ENCODE results near the gene ABL2.
"Not testable (repeated sequence)": the region's sequence is repeated elsewhere in the genome, so short reads cannot be mapped to it uniquely, and the experiment has no call there.

ABL2 gene

DNA sequence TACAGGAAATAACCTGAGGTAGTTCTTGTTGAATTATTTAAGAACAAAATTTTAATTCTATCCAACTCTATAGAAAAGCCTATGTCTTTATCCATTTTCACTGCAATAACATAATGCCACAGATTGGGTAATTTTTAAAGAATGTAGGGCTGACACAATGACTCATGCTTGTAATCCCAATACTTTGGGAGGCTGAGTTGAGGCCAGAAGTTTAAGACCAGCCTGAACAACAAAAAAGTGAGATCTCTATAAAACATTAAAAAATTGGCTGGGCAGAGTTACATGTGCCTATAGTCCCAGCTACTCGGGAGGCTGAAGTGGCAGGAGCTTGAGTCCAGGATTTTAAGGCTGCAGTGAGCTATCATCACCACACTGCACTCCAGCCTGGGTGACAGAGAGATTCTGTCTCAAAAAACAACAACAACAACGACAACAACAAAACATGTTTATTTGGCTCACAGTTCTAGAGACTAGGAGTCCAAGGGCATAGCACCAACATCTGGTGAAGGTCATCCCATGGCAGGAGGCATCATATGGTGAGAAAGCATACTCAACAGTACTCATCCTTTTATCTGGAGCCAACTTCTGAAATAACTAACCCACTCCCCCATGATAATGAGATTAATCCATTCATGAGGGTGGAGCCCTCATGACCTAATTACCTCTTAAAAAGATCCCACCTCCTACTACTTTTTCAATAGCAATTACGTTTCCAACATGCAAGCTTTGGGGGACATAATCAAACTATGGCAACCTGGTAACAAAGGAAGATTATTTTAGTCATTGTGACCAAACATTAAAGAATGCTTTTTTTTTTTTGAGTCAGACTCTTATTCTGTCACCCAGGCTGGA, 59.6 kb downstream of the ABL2 start:
- DNase-seq (ENCODE audit: low read depth): no peak

DNA sequence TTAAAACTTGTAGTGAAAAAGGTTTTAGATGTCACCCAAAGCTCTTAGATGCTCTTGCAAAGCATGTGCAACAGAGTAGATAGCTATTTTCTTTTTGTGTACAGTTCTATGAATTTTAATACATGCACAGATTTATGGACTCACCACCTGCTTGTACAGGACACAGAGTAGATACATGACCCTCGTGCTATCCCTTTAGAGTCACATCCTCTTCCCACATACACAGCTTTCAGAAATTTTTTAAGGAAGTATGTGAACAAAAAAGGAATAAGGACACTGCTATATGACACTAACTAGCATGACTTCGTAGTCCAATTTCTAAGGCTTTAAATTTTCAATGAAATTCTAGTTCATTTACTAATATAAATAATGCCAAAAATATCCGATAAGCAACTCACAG, 60.9 kb downstream of the ABL2 start:
- DNase-seq (ENCODE audit: low read depth): no peak

DNA sequence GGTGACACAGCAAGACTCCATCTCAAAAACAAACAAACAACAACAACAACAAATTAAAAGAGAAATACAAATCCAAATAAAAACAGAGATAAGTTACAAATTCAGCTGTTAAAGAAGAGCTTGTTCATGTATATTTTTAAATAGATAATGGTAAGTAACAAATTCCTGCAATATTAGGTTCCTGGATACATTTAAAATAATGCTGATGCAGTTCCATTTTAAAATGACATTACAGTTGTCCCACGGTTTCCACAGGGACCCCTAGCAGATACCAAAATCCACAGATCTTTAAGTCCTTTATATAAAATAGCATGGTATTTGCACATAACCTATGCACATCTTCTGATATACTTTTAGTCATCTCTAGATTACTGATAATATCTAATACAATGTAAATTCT, 61.5 kb downstream of the ABL2 start:
- DNase-seq (ENCODE audit: low read depth): no peak

DNA sequence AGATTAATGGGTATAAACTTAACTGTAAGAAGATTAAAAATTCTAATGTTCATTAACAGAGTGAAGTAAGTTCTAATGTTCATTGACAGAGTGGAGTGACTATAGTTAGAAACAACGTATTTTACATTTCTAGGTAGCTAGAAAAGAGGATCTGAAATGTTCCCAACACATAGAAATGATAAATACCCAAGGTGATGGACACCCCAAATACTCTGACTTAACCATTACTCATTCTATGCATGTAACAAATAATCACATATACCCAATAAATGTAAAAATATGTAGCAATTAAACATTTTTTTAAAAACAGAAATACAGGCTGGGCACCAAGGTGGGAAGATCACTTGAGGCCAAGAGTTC, 62.1 kb downstream of the ABL2 start:
- no peak for DNase-seq (ENCODE audit: low read depth)

DNA sequence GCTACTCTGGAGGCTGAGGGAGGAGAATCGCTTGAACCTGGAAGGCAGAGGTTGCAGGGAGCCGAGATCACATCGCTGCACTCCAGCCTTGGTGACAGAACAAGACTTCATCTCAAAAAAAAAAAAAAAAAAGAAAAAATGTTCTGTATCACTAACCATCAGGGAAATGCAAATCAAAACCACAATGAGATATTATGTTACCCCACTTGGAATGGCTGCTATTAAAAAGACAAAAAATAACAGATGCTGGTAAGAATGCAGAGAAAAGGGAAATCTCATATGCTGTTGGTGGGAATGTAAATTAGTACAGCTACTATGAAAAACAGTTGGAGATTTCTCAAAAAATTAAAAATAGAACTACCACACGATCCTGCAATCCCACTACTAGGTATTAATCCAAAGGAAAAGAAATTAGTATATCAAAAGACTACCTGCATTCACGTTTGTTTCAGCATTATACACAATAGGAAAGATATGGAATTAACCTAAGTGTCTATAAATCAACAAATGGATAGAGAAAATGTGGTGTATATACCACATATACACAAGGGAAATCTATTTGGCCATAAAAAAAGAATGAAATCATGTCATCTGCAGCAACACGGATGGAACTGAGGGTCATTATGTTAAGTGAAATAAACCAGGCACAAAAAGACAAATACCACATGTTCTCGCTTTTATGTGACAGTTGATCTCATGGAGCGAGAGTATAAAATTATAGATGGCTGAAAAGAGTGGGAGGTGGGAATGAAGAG, 62.6 kb downstream of the ABL2 start:
- DNase-seq (ENCODE audit: low read depth): no peak

DNA sequence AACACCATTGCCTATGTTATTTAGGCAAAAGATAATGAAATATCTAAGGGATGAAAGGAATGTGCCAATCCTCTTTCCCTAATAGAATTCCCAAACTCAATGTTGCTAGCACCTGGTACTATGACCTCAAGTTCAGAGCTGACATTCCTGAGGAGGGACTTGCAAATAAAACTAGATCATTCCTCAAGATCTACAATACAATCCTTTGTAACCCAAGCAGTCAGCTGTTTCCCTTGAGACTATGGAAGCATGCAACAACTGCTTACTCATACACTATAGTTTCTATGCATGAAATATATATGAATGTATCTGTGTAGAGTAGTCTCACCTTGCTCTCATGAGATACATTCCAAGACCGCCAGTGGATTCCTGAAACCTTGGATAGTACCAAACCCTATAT, 65.0 kb downstream of the ABL2 start:
- no peak for DNase-seq (ENCODE audit: low read depth)

DNA sequence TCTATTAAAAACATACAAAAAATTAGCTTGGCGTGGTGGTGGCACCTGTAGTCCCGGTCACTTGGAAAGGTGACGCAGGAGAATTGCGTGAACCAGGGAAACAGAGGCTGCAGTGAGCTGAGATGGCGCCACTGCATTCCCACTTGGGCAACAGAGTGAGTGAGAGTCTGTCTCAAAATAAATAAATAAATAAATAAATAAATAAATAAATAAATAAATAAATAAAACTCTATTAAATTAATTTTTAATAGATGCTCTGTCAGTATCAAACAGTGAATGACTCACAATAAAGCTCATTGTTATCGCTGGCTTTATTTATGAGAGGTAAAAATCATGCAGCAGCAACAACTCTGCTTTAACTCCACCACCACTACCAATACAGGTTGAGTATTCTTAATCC, 72.8 kb downstream of the ABL2 start:
- no peak for DNase-seq (ENCODE audit: low read depth)

DNA sequence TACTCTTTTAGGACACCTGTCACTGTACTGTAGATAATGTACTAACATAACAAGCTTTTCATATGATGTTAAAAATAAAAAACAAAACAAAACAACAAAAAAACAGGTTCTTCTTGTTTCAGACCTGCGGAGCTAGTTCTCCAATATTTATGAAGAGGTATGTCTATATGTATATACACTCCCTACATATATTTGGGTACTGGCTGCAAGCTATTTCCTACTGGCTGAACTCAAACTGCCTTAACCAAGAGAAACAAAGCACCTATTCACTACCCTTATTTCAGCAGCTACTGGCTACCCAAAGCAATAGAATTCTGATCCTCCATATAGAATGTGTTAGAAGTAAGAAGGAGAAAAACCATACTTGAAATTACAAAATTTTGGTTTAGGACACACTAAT, 73.5 kb downstream of the ABL2 start:
- DNase-seq (ENCODE audit: low read depth): no peak

DNA sequence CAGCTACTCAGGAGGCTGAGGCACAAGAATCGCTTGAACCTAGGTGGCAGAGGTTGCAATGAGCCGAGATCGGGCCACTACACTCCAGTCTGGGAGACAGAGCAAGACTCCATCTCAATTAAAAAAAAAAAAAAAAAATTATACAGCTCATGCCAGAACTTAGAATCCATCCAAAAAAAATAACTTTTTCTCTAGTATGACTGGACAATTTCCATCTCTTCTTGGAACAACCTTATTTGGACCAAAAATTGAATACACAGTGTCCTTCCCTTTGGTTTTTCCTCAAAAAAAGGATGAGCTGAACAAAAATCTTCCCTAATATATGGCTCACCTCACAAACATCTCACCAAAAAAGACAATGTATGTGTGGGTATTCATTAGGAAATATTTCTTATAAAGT, 73.9 kb downstream of the ABL2 start:
- no peak for DNase-seq (ENCODE audit: low read depth)

DNA sequence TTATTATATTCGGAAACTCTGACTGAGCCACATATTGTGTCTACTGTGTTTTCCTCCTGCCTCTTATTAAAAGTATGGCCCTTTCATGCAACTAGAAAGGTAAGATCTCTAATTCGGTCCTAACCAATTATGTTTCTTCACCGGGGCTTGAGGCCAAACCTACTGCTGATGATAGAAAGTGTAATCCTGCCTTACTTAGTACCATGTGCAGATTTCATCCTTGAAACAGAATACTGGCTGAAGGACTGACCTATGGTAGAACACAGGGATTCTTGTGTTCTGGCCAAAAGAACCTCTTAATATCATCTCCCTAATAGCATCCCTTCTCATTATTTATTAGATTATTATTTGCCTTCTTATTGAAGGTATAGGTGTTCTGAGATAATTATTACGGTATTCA, 75.0 kb downstream of the ABL2 start:
- no peak for DNase-seq (ENCODE audit: low read depth)

DNA sequence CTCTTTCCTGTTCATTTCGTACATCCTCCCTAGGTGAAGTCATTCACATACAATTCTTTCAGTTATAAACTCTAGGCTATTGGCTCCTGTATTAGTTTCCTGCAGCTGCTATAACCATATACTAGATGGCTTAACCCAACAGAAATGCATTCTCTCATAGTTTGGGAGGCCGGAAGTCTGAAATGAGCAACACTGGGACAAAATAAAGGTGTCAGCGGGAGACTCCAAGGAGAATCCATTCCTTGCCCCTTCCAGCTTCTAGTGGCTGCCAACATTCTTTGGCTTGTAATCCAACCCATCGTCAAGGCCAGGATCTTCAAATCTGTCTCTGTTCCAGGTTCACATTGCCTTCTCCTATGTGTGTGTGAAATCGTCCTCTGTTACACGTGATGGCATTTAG, 76.3 kb downstream of the ABL2 start:
- no peak for DNase-seq (ENCODE audit: low read depth)

DNA sequence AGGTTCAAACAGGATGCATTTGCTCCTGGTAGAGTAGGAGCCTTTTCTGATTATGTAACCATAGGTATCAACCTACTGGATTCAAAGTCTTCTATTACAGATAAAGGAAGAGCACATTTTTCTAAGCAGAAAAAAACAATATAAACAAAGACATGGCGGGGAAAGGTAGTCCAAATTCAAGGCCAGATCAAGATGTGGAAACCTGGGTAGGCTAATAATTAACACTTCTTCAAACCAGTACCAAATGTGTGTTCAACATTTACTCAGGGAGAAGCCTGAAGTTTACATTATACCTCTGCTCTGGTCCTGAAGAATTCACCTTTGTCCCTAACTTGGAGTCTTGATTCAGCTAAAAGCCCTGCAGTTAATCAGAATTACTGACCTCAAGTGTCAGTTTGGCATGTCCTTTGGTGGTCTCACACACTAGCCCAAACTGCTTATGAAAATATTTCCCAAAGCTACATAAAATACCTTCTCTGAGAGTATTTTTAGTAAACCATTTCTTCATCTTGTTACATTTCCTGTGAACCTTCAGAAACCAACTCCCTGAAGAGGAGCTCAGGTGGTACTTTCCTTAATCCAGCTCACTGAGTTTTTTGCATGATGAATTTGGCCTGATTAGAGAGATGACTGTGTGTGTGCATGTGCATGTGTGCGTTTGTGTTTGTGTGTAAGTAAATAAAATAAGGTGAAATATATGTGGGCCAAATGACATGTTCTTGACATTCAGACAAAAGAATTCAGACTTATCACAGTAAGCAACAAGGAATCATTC, 77.4 kb downstream of the ABL2 start:
- DNase-seq (ENCODE audit: low read depth): no peak

DNA sequence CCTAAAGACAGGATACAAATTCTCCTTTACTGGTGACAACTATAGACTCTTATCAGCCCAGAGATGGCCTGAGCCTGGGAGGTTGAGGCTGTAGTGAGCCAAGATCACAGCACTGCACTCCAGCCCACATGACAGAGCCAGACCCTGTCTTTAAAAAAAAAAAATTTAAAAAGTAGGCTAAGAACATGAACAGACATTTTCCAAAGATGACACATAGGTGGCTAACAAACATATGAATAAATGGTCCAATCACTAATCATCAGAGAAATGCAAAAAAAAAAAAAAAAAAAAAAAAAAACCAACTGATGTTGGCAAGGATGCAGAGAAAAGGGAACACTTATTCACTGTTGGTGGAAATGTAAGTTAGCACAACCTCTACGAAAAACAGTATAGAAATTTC, 82.6 kb downstream of the ABL2 start:
- no peak for DNase-seq (ENCODE audit: low read depth)

DNA sequence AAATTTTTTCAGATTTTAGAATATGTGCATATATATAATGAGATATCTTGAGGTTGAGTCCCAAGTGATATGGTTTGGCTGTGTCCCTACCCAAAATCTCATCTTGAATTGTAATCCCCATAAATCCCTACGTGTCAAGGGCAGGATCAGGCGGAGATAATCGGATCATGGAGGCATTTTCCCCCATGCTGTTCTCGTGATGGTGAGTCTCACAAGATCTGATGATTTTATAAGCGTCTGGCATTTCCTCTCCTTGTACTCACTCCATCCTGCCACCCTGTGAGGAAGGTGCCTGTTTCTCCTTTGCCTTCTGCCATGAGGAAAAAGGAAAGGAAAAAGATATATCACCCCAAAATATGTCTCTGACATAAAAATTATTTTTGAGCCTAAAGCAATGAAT, 83.0 kb downstream of the ABL2 start:
- no peak for DNase-seq (ENCODE audit: low read depth)

DNA sequence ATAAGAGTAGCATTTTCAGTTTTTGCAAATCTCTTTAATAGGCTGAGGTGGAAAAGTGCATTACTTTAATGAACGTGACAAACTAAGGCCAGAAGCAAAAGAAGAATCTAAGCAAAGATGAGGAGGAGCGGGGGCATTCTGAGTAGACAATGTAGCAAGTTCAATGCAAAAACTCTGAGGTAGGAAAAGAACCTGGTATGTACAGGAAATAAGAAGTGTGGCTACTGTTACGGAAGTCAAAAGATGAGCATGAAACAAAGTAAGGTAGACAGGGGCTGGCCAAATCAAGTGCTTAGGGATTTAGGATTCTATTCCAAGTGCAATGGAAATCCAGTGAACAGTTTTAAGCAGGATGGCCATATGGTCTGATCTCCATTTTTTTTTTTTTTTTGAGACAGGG, 84.0 kb downstream of the ABL2 start:
- DNase-seq (ENCODE audit: low read depth): no peak

DNA sequence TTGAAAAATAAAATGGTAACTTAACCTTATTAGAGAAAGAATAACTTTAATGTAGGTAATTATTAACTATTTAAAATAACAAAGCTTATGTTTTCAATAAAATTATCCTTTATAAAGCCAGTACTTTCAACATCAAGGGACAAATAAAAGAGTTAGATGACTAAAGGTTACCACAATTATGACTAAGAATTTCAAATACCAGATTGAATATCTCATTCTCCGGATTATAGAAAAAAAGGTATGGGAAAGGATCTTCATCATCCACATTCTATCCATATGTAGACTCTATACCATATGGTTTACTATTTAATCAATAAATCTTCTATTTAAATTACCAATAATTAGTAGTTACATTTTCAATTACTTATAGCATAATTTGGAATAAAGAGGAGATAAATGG, 84.9 kb downstream of the ABL2 start:
- no peak for DNase-seq (ENCODE audit: low read depth)

DNA sequence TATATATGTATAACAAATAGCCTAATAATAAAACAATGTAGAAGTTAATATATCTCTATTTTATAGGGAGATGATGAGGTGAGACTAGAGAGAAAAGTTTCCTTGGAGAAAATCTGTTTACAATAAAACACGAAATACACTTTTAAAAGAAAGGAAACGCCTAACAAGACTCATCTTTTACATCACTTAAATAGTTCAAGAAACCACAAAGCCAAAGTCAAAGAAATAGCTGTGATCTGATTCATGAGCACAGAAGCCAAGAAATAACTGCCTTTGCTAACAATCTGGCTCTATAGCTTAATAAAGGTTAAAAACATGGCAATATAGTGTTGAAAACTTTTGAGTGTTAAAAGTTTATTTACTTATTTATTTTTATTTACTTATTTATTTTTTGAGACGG, 86.2 kb downstream of the ABL2 start:
- no peak for DNase-seq (ENCODE audit: low read depth)

DNA sequence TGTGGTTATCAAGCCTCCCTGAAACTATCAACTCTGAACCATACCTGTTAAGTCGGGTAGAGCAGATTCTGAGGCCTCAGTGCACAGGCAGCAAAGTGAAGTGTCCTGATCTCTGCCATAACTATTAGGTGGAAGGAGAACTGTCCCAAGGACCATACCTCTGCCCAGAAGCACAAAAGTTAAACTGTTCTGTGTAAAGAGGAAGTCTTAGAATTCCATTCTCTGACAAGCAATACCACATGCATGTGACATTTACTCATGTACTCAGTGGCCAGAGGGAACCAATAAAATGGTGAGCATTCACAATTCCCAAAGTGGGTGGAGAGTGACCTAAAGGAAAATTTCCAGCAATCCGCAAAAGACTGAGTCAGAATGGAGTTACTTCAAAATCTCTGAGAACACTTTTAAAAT, 86.6 kb downstream of the ABL2 start:
- DNase-seq (ENCODE audit: low read depth): no peak

DNA sequence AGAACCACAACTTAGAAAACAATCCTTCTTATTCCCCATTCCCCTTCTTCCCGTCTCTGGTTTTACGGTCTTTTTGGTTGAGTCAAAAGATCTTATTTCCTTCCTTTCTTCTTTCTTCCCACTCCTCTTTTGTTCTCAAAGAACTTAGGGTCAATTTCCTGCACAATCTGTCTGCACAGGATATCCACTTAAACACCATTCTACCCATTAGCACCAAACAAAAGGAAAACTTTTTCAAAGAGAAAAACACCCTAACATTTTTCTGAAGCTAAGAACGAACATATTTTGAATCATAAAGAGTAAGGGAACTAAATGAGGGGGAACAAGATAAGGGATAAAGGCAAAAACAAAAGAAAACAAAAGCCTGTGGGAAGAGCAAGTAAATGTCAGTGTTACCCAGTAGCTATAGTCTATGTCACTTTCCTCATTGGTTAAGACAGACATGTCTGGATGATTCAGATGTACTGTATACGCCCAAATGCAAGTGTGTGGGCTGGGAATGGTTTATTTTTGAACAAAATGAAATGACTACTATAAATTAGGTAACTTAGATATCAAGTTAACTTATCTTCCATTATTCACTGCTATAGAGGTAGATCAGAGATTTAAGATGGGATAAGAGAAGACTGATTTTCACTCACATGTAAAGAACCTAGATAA, 87.8 kb downstream of the ABL2 start:
- DNase-seq (ENCODE audit: low read depth): no peak

DNA sequence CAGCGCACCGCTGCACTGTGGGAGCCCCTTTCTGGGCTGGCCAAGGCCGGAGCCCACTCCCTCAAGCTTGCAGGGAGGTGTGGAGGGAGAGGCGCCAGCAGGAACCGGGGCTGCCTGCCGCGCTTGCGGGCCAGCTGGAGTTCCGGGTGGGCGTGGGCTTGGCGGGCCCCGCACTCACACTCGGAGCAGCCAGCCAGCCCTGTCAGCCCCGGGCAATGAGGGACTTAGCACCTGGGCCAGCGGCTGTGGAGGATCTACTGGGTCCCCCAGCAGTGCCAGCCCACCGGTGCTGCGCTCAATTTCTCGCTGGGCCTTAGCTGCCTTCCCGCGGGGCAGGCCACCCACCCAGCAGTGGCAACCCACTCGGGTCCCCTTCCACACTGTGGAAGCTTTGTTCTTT, 90.7 kb downstream of the ABL2 start:
- DNase-seq (ENCODE audit: low read depth): not testable (repeated sequence)

DNA sequence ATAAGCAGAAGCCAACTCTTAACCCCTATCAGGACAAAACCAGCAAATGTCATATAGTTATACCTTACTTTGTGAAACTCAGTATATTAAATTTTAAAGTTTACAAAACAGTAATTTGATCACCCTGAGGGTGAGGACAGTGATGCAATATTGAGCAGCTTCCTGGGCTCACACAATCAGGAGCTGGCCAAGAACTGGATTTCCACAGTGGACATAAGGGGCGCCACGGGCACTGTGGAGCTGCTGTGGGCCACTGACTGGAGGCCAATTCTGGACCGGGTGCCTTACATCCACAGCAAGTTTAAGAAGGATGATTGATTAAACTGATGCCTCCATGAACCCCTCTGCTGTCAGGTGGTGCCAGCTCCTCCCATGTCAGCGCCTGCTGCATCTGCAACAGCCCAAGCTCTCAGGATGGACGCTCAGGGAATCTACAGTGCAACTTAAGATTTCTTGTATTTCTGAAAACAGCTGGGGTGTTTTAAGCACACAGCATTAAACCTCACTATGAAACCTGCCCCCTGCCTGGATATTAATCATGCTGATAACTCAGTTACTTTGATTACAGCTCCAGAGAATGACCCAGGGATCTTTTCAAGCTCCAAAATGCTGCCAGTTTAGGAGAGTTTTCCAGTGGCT, 91.7 kb downstream of the ABL2 start:
- no peak for DNase-seq (ENCODE audit: low read depth)

DNA sequence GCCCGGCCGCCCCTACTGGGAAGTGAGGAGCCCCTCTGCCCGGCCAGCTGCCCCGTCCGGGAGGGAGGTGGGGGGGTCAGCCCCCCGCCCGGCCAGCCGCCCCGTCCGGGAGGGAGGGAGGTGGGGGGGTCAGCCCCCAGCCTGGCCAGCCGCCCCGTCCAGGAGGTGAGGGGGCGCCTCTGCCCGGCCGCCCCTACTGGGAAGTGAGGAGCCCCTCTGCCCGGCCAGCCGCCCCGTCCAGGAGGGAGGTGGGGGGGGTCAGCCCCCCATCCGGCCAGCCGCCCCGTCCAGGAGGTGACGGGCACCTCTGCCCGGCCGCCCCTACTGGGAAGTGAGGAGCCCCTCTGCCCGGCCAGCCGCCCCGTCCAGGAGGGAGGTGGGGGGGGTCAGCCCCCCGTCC, 93.8 kb downstream of the ABL2 start:
- DNase-seq (ENCODE audit: low read depth): not testable (repeated sequence)

Measured in activated gamma-delta T cell treated with anti-CD3 and anti-CD28 coated beads, Interleukin-2, amount 50 U/mL, for 16 hours (primary cell).